Measurements from ENCODE around the gene OLFM1.

DNA sequence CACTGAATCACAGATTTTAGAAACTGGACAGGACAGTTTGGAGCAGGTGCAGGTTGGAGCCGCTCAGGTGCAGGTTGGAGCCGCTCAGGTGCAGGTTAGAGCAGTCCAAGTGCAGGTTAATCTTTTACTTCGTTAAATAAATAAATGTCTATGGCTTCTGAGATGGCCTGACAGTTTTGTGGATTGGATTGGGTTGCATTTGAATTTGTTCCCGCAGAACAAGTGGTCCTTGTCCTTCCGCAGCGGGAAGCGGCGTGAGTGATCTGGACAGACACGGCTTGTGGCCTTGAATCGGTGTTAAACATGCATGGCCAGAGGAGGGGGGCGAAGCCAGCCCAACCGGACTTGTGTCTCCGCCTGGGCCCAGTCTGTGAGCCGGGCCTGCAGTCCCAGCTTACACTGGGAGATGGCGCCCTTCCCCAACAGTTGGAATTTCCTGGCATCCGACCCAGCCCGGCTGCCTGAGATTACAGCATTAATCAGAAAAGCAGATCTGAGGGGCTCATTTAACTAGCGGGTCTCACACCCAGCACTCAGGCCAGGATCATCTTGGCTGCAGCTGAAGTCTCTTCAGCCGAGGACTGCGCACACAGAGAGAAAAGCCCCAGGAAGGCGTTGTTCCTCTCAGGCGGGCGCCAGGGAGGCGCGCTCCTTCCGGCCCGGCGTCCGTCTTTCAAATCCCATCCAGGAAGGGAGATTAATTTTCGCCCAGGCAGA, 1.5 kb upstream of the OLFM1 start:
- TF ChIP-seq YY1 (IDR thresholded peaks at IDR 0.05; ENCODE audit: insufficient read depth, insufficient read length): no peak
- no peak for TF ChIP-seq ZNF274 (IDR thresholded peaks at IDR 0.05; ENCODE audit: low read depth, low read length)

Data from NT2/D1 (cell line).